Hematopoietic multipotent progenitor cell treated with erythropoietin and hydrocortisone succinate and interleukin-3 and kit ligand, for 15 days (in vitro differentiated cells): Measurements from ENCODE around the gene RFFL.
"Not testable (repeated sequence)": the region's sequence is repeated elsewhere in the genome, so short reads cannot be mapped to it uniquely, and the experiment has no call there.

Source experiments
- DNase-seq: peaks from one replicate; pipeline ENCODE4 v3.0.0-alpha.2; 2015; ENCODE audit warnings: low spot score

Gene RFFL

GRCh38 chr17:35048685-35049379 is 14.7 kb downstream of the RFFL start:
- DNase-seq: no peak

DNA sequence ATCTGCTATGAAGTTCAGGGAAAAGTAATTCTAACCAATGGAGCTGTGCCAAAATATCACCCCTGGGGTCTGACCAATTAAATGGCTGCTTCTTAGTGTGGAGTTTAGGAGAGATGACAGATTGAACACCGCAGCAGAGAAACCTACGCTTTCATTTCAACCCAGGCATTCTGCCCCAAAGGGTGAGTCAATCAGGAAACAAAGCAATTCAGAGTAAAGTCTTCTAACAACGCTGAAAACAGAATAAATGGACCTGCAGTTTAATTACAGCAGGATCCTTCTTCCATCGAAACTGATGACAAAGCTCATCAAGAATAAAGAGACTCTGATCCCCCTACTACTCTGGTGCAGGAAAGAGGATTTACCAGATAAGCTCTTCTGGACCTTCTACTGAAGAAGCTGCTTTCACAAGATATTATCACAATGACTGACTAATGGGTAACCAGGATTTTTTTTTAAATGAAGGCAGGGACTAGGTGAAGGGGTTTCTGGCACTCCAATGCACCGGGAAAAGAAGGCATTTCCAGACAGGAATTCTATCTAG is 16.7 kb downstream of the RFFL start:
- no peak for DNase-seq

DNA sequence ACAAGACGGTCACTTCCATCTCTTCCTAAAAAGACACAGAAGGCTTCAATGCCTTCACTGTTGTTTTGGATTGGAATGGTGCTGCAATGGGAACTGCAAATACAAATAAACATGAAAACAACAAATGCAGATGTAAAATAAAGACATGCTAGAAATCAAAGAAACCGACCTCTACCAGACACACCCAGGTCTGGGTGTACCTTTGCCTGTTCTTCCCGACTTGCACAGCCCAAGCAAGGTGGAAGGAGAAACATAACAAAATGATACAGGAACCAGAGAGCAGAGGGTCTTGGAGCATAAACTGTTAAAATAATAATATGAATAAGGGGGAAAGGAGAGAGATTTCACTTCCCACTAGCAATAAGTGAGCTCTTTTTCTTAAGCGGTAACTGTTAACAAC is 17.3 kb downstream of the RFFL start:
- no peak for DNase-seq

- DNase-seq: not testable (repeated sequence)
These were observed 18.0 kb downstream of the RFFL start for GRCh38 chr17:35045458-35045979.

GRCh38 chr17:35044181-35044580 is 19.3 kb downstream of the RFFL start:
- no peak for DNase-seq

GRCh38 chr17:35041390-35041789 is 22.1 kb downstream of the RFFL start:
- no peak for DNase-seq

- DNase-seq: no peak
These were observed 25.1 kb downstream of the RFFL start for GRCh38 chr17:35038453-35038852.

DNA sequence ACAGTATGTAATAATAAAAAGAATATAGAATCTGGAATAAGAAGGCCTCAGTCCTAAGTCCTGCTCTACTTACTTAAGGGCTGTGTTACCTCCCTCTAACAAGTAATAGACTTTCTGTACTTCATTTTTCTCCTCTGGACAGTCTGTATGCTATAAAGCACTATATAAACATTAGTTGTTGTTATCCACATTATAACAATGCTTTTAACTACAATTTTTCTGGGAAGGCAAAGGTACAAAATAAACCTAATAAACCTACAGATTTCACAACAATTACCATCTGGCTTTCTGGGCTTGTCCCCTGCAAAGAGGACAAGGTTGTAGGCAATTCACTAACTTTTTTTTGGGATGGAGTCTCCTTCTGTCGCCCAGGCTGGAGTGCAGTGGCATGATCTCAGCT is 32.7 kb downstream of the RFFL start:
- no peak for DNase-seq

GRCh38 chr17:35028531-35029262 is 34.8 kb downstream of the RFFL start:
- no peak for DNase-seq

- not testable (repeated sequence) for DNase-seq
These were observed 35.4 kb downstream of the RFFL start for GRCh38 chr17:35028097-35028496.

- DNase-seq: no peak
These were observed 38.0 kb downstream of the RFFL start for GRCh38 chr17:35025541-35025940.

GRCh38 chr17:35023538-35023937 is 40.0 kb downstream of the RFFL start:
- DNase-seq: no peak

GRCh38 chr17:35022536-35023063 is 40.9 kb downstream of the RFFL start:
- no peak for DNase-seq

DNA sequence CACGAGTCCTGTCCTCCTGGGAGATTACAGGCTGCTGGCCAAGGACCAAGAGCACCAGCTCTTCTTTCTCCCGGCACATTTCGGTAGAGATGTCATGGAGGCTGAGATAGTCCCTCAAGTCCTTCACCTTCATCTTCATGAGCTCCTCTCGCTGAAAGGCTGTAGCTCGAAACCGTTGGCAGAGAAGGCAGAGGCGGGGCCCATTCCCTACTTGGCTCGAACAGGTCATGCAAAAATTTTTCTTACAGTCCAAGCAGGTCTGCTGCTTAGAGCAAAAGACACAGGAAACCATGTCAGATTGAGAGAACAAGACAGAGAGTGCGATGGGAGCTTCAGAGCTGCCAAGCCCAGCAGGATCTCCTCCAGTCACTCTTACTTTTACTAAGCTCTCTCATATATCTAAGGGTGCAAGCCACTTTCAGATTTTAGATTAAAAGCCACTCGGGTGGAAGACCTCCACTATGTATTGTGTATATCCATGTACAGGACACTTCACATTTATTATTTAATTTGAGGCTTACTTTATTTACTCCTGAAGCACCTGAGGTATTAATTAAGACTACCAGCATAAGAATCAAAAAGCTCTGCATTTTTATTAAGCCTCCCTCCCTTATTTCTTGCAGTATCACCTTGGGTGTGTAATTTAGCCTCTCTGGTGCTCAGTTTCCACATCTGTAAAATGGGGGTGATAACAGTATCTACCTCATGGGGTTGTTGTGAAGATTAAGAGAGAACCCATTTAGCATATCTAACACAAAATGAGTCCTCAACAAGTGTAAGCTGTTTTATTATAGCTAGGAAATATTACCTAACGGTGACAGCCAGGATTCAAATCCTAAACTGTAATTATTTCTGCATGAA is 41.8 kb downstream of the RFFL start:
- no peak for DNase-seq

GRCh38 chr17:35019386-35020179 is 43.9 kb downstream of the RFFL start:
- no peak for DNase-seq

GRCh38 chr17:35018814-35019213 is 44.7 kb downstream of the RFFL start:
- no peak for DNase-seq

- no peak for DNase-seq
These were observed 46.5 kb downstream of the RFFL start for GRCh38 chr17:35017021-35017420.

DNA sequence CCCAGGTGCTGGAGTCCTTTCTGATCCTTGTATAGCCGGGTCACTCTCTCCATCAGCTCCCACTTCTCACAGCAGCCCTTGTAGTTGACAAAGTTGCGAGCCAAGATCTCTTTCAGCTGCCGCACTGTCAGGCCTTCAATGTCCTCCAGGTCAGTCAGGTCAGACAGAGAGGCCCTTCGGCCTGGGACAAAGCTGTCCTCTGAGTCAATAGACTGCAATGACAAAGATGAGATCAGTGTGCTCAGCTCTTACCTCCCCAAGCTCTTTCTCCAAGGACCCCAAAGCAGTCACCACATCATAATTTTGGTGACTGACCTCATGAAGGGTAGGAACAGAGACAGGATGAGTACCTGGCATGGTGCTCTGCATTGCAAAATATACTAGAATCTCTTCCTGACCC is 47.1 kb downstream of the RFFL start:
- DNase-seq: no peak

DNA sequence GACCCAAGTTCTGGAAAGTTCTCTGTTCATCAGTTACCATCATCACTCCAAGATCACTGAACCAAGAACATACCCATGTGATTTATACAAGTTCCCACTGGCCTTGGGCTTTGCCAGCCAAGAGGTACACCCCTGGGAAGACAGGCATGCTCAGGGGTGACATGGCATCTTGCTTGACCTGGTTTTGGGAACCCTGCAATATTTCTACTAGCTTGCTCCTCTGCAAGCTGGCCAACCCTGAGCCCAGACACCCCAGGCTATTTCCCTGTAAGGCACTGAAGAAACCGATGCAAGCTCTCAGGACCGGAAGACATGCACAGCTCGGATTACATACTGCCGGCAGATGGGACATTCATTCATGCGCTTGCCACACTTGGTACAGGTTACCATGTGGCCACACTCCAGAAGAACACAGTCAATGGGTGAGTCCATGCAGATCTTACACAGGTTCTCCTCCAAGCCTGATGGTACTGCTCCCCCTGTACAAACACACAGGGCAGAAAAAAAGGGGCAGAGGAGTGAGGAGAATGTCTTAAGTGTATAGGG is 51.8 kb downstream of the RFFL start:
- no peak for DNase-seq

- no peak for DNase-seq
These were observed 53.4 kb downstream of the RFFL start for GRCh38 chr17:35010093-35010492.

DNA sequence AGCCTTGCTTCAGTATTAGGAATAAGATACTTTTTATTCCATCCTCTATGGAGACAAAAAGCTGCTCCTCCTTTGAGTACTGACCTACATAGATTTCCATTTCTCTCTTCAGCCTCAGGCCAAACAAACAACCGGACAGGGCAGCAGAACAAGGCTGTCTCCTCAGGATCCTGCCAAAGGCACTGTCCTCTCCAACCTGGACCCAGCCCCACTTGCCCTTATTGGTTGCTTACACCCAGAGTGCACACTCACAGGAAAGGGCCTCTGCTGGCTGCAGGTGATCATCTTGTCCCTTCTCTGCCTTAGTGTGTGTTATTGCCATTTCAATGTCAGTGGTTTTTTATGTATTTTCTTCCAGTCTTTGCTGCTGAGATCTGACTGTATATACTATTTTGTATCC is 56.5 kb downstream of the RFFL start:
- DNase-seq: no peak
